GM18858 (cell line): Measurements from ENCODE around the gene LCE4A.
"Not testable (repeated sequence)": the region's sequence is repeated elsewhere in the genome, so short reads cannot be mapped to it uniquely, and the experiment has no call there.

Experiments used
- ATAC-seq: cut with Tn5 transposase; IDR thresholded peaks from one replicate; pipeline ENCODE4 v1.9.1; 2021; ENCODE audit not compliant: unreplicated experiment

LCE4A gene

GRCh38 chr1:152707860-152708259, at the start of gene LCE4A:
Gene LCE4A, plus strand, starts transcription at chr1:152708160. Its CDS starts 916 bp downstream, at chr1:152709076.
- ATAC-seq = no peak

GRCh38 chr1:152658649-152659048, 49.3 kb upstream of the LCE4A start:
- ATAC-seq = no peak

GRCh38 chr1:152663098-152663497, 44.9 kb upstream of the LCE4A start, which contains the start of gene LCE2D:
Gene LCE2D, plus strand, starts transcription at chr1:152663380. Its CDS starts 726 bp downstream, at chr1:152664106.
- ATAC-seq = no peak

- ATAC-seq = not testable (repeated sequence)
Measured at GRCh38 chr1:152666171-152666570, 41.8 kb upstream of the LCE4A start.

GRCh38 chr1:152667648-152668047, 40.3 kb upstream of the LCE4A start:
- ATAC-seq = no peak

GRCh38 chr1:152673016-152673415, 34.9 kb upstream of the LCE4A start:
- ATAC-seq = no peak

- not testable (repeated sequence) for ATAC-seq
Measured at GRCh38 chr1:152674983-152675382, 33.0 kb upstream of the LCE4A start, which contains the start of gene LCE2C. Gene LCE2C, plus strand, starts transcription at chr1:152675279. Its CDS starts 737 bp downstream, at chr1:152676016.

- ATAC-seq = no peak
Measured at GRCh38 chr1:152679459-152679858, 28.5 kb upstream of the LCE4A start.

- no peak for ATAC-seq
Measured at GRCh38 chr1:152681616-152682015, 26.3 kb upstream of the LCE4A start.

- ATAC-seq = no peak
Measured at GRCh38 chr1:152683846-152684245, 24.1 kb upstream of the LCE4A start.

GRCh38 chr1:152685823-152686222, 22.1 kb upstream of the LCE4A start, which contains the start of gene LCE2B:
Gene LCE2B, plus strand, starts transcription at chr1:152686123. Its CDS starts 721 bp downstream, at chr1:152686844.
- ATAC-seq = not testable (repeated sequence)

- ATAC-seq = no peak
Measured at GRCh38 chr1:152697701-152698600, 10.0 kb upstream of the LCE4A start, which contains the start of gene LCE2A. Gene LCE2A, plus strand, starts transcription at chr1:152698345. Its CDS starts 557 bp downstream, at chr1:152698902.

- ATAC-seq = no peak
Measured at GRCh38 chr1:152699746-152700145, 8.2 kb upstream of the LCE4A start.

- ATAC-seq = no peak
Measured at GRCh38 chr1:152718238-152718637, 10.3 kb downstream of the LCE4A start.

GRCh38 chr1:152725261-152725660, 17.3 kb downstream of the LCE4A start:
- no peak for ATAC-seq

- no peak for ATAC-seq
Measured at GRCh38 chr1:152728986-152729385, 21.0 kb downstream of the LCE4A start.

GRCh38 chr1:152735648-152736047, 27.7 kb downstream of the LCE4A start:
- ATAC-seq = no peak

GRCh38 chr1:152737997-152738396, 30.0 kb downstream of the LCE4A start:
- no peak for ATAC-seq

GRCh38 chr1:152739841-152740240, 31.9 kb downstream of the LCE4A start:
- ATAC-seq = no peak

- no peak for ATAC-seq
Measured at GRCh38 chr1:152741656-152742055, 33.7 kb downstream of the LCE4A start.

GRCh38 chr1:152743371-152744145, 35.6 kb downstream of the LCE4A start:
- ATAC-seq = no peak
